Measurements from ENCODE around the gene HIVEP1. TPM values are rescaled to one million over a fixed set of nuclear protein-coding genes. Genes with fewer than 3 reads are reported as not detected.

The HIVEP1 gene
- total and polyA plus RNA-seq, 2 of the 8 experiments (the other 6 are each of a cell fraction or from before 2014, with no cell fraction given): 22.6 to 23.1 TPM

DNA sequence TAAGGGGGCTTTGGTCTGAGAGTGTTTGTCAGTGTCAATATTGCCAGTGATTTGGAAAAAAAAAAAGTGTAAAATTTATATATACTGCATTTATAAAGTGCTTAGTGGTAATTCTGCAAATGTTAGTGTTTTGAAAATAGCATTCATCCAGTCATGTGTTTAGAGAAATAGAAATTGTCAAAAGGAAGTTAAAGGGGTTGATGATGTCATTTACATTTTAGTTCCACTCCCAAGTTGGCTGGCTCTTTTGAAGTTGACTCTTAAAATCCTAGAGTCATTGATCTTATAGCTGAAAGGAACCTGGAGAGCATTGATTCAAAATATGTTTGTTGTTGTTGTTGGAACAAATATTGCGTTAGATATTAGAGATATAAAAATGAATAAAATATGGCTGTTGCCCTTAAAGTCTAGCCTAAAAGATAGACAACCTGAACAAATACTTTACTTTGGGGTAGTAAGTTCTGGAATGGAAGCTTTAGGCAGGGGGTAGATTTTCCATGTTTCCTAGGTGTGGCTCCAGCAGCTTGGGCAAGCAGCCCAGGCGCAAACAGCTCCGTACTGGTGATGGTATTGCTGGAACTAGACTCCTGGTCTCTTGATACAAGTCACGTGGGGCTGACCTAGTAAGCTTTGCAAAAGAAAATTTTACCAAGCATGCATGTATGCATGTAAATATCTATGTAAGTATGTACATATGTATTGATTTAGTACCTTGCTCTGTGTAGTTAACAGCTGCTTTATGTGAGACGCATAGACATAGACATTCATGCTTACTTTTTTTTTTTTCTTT, 46.3 kb downstream of the HIVEP1 start (continued):
- TF ChIP-seq NANOG (IDR thresholded peaks at IDR 0.05; ENCODE audit: insufficient read depth, low read depth, low read length, poor library complexity, severe bottlenecking) (no peak), ZNF274 (IDR thresholded peaks at IDR 0.05; ENCODE audit: borderline replicate concordance, extremely low read depth, low read length) (no peak), TAF7 (optimal IDR thresholded peaks at IDR 0.05; ENCODE audit: borderline replicate concordance, low read depth, low read length) (no peak), YY1 (IDR thresholded peaks at IDR 0.05; ENCODE audit: low read depth, low read length) (no peak), BRCA1 (IDR thresholded peaks at IDR 0.05; ENCODE audit: low read depth, low read length) (no peak), CEBPB (IDR thresholded peaks at IDR 0.05; ENCODE audit: low read depth, low read length) (no peak), POLR2A (IDR thresholded peaks at IDR 0.05; ENCODE audit: control extremely low read depth in 1 of 2, low read depth in 2 of 2, low read length in 2 of 2) (no peak), EGR1 (IDR thresholded peaks at IDR 0.05; ENCODE audit: borderline replicate concordance, low read depth, low read length) (no peak), BCL11A (IDR thresholded peaks at IDR 0.05; ENCODE audit: low read depth in 2 of 2, low read length in 2 of 2) (no peak), JUND (IDR thresholded peaks at IDR 0.05; ENCODE audit: low read length) (no peak)
- TF ChIP-seq, protein P1, sequence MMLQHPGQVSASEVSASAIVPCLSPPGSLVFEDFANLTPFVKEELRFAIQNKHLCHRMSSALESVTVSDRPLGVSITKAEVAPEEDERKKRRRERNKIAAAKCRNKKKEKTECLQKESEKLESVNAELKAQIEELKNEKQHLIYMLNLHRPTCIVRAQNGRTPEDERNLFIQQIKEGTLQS (IDR thresholded peaks at IDR 0.05; ENCODE audit: insufficient read depth, low read depth, low read length): no peak
